HepG2 (cell line): ENCODE data around the gene HSD17B2. TPM values are rescaled to one million over a fixed set of nuclear protein-coding genes. Genes with fewer than 3 reads are reported as not detected.

ENCODE experiments used
- ATF2 ChIP-seq: sonication (generic); formaldehyde crosslinking; IDR thresholded peaks from 2 replicates; pipeline ENCODE4 v1.4.0; 2020; ENCODE audit warnings: missing genetic modification reagents
- ATF5 ChIP-seq: sonication (generic); formaldehyde crosslinking; IDR thresholded peaks from 2 replicates; pipeline ENCODE4 v1.4.0; 2020; ENCODE audit warnings: mild to moderate bottlenecking, low read depth, missing genetic modification reagents
- BATF2 ChIP-seq: sonication (generic); formaldehyde crosslinking; IDR thresholded peaks from 2 replicates; pipeline ENCODE4 v1.8.0; 2022; ENCODE audit warnings: mild to moderate bottlenecking, missing genetic modification reagents, moderate library complexity
- CHD2 ChIP-seq: IDR thresholded peaks from 2 replicates; pipeline ENCODE4 v1.6.1; 2011; ENCODE audit warnings: low read depth, low read length, improper control_type of control experiment
- FOXJ3 ChIP-seq: sonication (generic); formaldehyde crosslinking; IDR thresholded peaks from 2 replicates; pipeline ENCODE4 v1.4.0; 2020; ENCODE audit warnings: missing genetic modification reagents, mild to moderate bottlenecking, borderline replicate concordance
- GABPB1 ChIP-seq: IDR thresholded peaks from 2 replicates; pipeline ENCODE4 v1.6.1; 2016; ENCODE audit warnings: mild to moderate bottlenecking, missing genetic modification reagents, moderate library complexity, missing compliant biosample characterization
- HNRNPL ChIP-seq: fragments of 200-400 bp; formaldehyde crosslinking; IDR thresholded peaks from 2 replicates; pipeline ENCODE4 v1.6.1; 2017; ENCODE audit warnings: mild to moderate bottlenecking, low read depth, low read length
- HOXD1 ChIP-seq: sonication (generic); formaldehyde crosslinking; IDR thresholded peaks from 2 replicates; pipeline ENCODE4 v1.5.0; 2020; ENCODE audit warnings: missing genetic modification reagents
- JUN ChIP-seq: sonication (generic); formaldehyde crosslinking; IDR thresholded peaks from 2 replicates; pipeline ENCODE4 v1.4.0; 2020; ENCODE audit warnings: mild to moderate bottlenecking, missing genetic modification reagents
- NRL ChIP-seq: sonication (generic); formaldehyde crosslinking; IDR thresholded peaks from 2 replicates; pipeline ENCODE4 v1.5.0; 2020; ENCODE audit warnings: missing genetic modification reagents, mild to moderate bottlenecking, moderate library complexity, borderline replicate concordance
- TCF7 ChIP-seq: sonication (generic); IDR thresholded peaks from 2 replicates; pipeline ENCODE4 v1.6.1; 2016; ENCODE audit warnings: antibody characterized with exemption, low read depth
- ZHX1 ChIP-seq: sonication (generic); formaldehyde crosslinking; IDR thresholded peaks from 2 replicates; pipeline ENCODE4 v1.8.1; 2022; ENCODE audit warnings: low read depth, mild to moderate bottlenecking, missing genetic modification reagents
- ZNF18 ChIP-seq: sonication (generic); formaldehyde crosslinking; IDR thresholded peaks from 2 replicates; pipeline ENCODE4 v1.8.0; 2022; ENCODE audit warnings: mild to moderate bottlenecking, missing genetic modification reagents; ENCODE audit not compliant: insufficient replicate concordance
- ZNF276 ChIP-seq: sonication (generic); formaldehyde crosslinking; IDR thresholded peaks from 2 replicates; pipeline ENCODE4 v1.4.0; 2020; ENCODE audit warnings: mild to moderate bottlenecking, low read depth, missing genetic modification reagents
- ZNF549 ChIP-seq: sonication (generic); formaldehyde crosslinking; IDR thresholded peaks from 2 replicates; pipeline ENCODE4 v1.5.0; 2020; ENCODE audit warnings: missing genetic modification reagents
- ZNF710 ChIP-seq: sonication (generic); formaldehyde crosslinking; IDR thresholded peaks from 2 replicates; pipeline ENCODE4 v1.5.0; 2020; ENCODE audit warnings: mild to moderate bottlenecking, missing genetic modification reagents, borderline replicate concordance
- ZZZ3 ChIP-seq: sonication (generic); formaldehyde crosslinking; IDR thresholded peaks from 2 replicates; pipeline ENCODE4 v1.4.0; 2020; ENCODE audit warnings: missing genetic modification reagents, mild to moderate bottlenecking, borderline replicate concordance
- polyA plus RNA-seq, 8 experiments: library from polyadenylated mRNA; depleted of rRNA in 3 of 8; stranded (reverse) in 7 of 8; unstranded in 1 of 8; fragments of >200 nt; fragmentation: Illumina TruSeq in 4 of 8; extraction: Trizol in 4 of 8; gene quantifications; 2 replicates each; pipeline versions ENCODE4 v1.2.1 to v1.2.3, GENCODE V29; 2011 to 2016; ENCODE audit warnings: low read depth in 4 of 8, missing spikeins in 1 of 8, mixed read lengths in 1 of 8; ENCODE audit not compliant: insufficient read depth in 1 of 8
- total RNA-seq, 5 experiments: library from RNA; depleted of rRNA; stranded (reverse); fragments of >200 nt; fragmentation: Illumina TruSeq; extraction: Trizol; gene quantifications; 2 replicates each; pipeline ENCODE4 v1.2.3, GENCODE V29; 2016; ENCODE audit warnings: low read depth in 1 of 5

HSD17B2 gene
- total and polyA plus RNA-seq, 2 of the 13 experiments (the other 11 are each of a cell fraction or from before 2014, with no cell fraction given) = 26.3 to 69.3 TPM

- no peak for TF ChIP-seq ZNF710 (CRISPR knock-in tag)
- 0 out of 2 replicates have a peak, but pooled peaks have one; percentile 37 for TF ChIP-seq ATF2
- no peak for TF ChIP-seq ZHX1
- TF ChIP-seq CHD2 = no peak
- TF ChIP-seq HNRNPL = no peak
- TF ChIP-seq ZNF549 (CRISPR knock-in tag) = no peak
- no peak for TF ChIP-seq HOXD1 (CRISPR knock-in tag)
- TF ChIP-seq NRL = no peak
- TF ChIP-seq ZNF18 (CRISPR knock-in tag) = no peak
- TF ChIP-seq BATF2 (CRISPR knock-in tag) = no peak
- peak; percentile 56; the same call in 1 of the 2 replicates for TF ChIP-seq FOXJ3
- TF ChIP-seq ZNF276 (CRISPR knock-in tag) = no peak
- no peak for TF ChIP-seq ZZZ3 (CRISPR knock-in tag)
- no peak for TF ChIP-seq ATF5 (CRISPR knock-in tag)
- TF ChIP-seq JUN (CRISPR knock-in tag) = no peak
- TF ChIP-seq GABPB1 (CRISPR knock-in tag) = no peak
- TF ChIP-seq TCF7 = peak; percentile 50
Measured at GRCh38 chr16:82083710-82084353, 48.8 kb downstream of the HSD17B2 start (continued).
